HG02884 (cell line): ENCODE data around the gene CLDN25.
"Not testable (repeated sequence)": the region's sequence is repeated elsewhere in the genome, so short reads cannot be mapped to it uniquely, and the experiment has no call there.

Source experiments
- ATAC-seq: cut with Tn5 transposase; IDR thresholded peaks from one replicate; pipeline ENCODE4 v1.9.1; 2021; ENCODE audit warnings: mild to moderate bottlenecking, moderate library complexity; ENCODE audit not compliant: unreplicated experiment

CLDN25 gene

DNA sequence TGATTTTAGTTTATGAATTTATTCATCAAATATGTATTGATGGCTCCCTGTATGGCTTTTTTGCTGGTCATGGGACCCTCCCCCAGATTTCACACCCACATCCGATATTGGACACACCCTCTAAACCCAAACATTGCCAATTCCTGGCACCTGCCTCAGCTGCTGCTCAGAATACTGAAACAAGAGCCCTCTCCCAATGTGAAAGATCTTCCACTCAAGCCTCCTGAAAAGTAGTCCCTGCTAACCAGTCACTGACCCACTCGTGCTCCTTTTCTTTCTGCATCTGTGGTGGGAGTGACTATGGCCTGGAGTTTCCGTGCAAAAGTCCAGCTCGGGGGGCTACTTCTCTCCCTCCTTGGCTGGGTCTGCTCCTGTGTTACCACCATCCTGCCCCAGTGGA is at the start of gene CLDN25:
Gene CLDN25 (plus strand): TSS at position 301 of the 400 bp plus-strand sequence. CDS start 0 bp downstream, at position 301.
- ATAC-seq = no peak

- no peak for ATAC-seq
These were observed 48.5 kb upstream of the CLDN25 start for GRCh38 chr11:113730887-113731726.

- ATAC-seq = no peak
These were observed 47.5 kb upstream of the CLDN25 start for GRCh38 chr11:113732092-113732491.

- ATAC-seq = no peak
These were observed 43.3 kb upstream of the CLDN25 start for GRCh38 chr11:113736323-113736722.

GRCh38 chr11:113752932-113753331 is 26.7 kb upstream of the CLDN25 start:
- ATAC-seq = no peak

- no peak for ATAC-seq
These were observed 19.4 kb upstream of the CLDN25 start for GRCh38 chr11:113760241-113760640.

- ATAC-seq = not testable (repeated sequence)
These were observed 16.6 kb upstream of the CLDN25 start for GRCh38 chr11:113763040-113763439.

GRCh38 chr11:113764527-113765219 is 14.9 kb upstream of the CLDN25 start:
- ATAC-seq = no peak

GRCh38 chr11:113771964-113772363 is 7.6 kb upstream of the CLDN25 start:
- no peak for ATAC-seq

DNA sequence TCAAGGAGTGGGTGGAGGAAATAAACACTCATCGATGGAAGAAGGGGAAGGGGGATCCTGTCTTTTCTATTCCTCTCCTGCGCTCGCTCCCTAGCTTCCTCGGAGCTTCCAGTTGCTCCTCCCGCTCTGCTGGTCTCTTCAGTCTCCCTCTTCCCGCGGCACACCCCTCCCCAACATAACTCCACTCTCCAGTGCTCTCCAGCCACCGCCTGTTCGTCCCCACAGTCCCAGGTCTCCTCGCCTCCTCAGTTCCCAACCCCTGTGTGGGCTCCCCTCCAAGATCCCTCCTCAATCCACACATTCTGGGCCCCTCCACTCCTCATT is 6.5 kb upstream of the CLDN25 start:
- peak; percentile 12 for ATAC-seq

DNA sequence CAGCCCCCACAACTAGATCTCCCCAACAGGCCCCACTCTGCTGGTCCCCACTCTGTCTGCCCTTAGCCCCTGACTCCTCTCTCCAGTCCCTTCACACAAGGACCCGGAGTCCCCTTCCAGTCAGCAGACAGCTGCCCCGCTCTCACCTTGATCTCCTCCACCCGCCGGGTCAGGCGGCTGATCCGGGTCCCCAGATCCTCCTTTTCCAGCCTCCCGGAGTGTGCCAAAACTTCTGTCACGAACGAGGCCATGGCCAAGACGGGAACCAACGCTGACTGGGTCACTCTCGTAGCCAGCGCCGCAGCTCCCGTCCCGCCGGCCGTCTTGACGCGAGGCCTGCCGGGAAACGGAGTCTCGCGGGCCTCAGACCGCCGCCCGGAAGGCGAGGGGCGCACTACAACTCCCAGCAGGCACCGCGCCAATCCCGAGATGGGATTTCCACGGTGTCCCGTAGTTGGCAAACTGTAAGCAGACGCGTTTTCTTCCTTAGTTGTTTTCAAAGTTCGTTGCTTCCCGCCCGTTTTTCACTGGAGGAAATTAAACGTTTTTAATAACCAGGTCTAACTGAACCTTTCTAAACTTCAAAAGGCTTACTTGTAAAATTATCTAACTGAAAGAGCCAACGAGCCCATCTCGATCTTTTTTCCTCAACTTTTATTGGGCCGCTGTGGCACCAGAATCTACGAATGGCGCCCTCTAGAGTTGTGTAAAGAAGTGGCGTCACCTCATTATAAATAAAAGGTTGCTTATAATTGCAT is 6.0 kb upstream of the CLDN25 start, which contains the start of gene ZW10:
Gene ZW10 (minus strand): TSS at position 277 of the 758 bp plus-strand sequence. CDS start 26 bp downstream, at position 251.
- ATAC-seq = peak; percentile 97

- ATAC-seq = no peak
These were observed 5.5 kb upstream of the CLDN25 start for GRCh38 chr11:113774174-113774503.

DNA sequence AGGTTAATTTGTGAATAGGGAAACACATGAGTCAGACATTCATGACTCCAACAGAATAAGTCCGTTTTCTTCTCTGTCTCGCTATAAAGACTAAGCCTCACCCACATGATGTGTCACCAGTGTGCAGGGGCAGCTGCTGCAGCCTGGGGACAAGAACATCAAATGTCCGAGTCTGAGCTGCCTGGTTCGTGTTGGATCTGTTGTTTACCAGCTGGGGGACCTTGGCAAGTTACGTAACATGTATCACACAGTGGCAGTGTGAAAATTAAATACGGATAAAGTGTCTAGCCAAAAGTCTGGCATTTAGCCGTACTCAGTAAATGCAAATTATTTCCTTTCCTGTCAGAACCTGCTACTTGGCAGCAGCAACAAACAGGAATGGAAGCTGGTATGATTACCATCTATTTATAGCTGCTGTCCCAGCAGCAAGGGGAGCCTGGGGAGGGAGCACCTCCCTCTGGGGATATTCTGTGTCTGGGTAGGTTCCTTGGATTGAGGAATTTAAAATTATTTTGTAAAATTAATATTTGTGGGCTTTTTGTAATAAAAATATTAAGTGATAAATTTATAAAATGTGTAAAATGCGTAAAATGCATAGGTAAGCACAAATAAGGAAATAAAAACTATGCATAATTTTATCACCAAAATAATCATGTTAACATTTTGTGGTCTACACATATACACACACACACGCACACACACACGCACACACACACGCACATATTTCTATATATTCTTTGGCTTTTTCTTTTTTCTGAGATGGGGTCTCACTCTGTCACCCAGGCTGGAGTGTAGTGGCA is 1.3 kb upstream of the CLDN25 start:
- no peak for ATAC-seq

DNA sequence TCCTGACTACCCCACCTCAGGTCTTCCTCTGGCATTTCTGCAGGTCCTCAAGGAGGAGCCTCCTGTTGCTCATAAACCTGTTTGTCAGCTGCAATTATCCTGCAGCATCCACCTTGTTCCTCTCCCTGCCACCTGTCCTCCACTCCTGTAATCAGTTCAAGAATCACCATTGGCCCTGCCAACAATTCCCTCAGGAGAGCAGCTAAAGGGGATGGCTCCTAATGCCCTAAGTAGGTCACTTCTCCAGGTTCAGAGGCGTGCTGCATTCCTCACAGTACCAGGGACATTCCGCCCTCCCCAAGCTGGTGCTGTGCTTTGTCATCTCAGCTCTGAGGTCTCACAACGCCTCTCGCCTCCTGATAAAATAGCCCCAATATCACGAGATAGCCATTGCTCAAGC is 2.1 kb downstream of the CLDN25 start:
- ATAC-seq = no peak

GRCh38 chr11:113782134-113782533 is 2.5 kb downstream of the CLDN25 start:
- ATAC-seq = no peak

- ATAC-seq = not testable (repeated sequence)
These were observed 9.4 kb downstream of the CLDN25 start for GRCh38 chr11:113789016-113789415.

DNA sequence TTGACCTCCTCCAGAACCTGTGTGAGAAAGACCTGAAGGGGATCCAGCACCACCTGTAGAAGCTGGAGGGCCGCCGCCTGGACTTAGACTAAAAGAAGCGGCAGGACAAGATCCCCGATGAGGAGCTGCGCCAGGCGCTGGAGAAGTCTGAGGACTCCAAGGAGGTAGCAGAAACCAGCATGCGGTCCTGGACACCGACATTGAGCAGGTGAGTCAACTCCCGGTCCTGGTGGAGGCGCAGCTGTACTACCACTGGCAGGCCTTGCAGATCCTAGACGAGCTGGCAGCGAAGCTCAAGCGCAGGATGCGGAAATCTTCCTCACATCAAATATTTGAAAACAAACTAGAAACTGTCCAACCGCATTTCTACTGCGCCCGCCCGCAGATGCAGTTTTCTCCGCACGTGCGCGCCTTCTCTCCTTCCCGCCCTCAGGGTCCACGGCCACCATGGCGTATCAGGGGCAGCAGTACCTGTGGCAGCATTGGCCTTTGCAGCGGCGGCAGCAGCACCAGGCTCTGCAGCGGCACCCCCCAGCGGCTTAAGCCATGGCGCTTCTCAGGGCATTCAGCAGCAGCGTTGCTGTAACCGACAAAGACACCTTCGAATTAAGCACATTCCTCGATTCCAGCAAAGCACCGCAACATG is 10.2 kb downstream of the CLDN25 start:
- no peak for ATAC-seq

GRCh38 chr11:113796663-113797259 is 17.2 kb downstream of the CLDN25 start:
- ATAC-seq = peak; percentile 68

GRCh38 chr11:113802621-113803020 is 23.0 kb downstream of the CLDN25 start:
- ATAC-seq = no peak

DNA sequence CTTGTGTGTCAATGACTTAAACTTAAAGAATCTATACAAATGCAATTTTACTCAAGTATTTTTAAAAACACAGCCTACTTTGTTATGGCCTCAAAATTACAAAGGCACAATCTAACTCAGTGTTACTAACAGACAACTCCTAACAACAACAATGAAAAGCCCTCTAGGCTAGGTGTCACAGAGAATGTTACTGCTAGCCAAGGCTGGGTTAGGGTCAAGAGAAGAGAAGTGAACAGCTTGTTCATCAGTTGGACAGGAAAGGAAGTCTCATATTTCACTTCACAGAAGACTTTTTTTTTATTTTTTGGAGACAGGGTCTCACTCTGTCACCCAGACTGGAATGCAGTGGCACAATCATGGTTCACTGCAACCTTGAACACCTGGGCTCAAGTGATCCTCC is 26.0 kb downstream of the CLDN25 start:
- ATAC-seq = no peak
